Measurements from ENCODE around the gene TMEM207. TPM values are rescaled to one million over a fixed set of nuclear protein-coding genes. Genes with fewer than 3 reads are reported as not detected.
A peak's percentile ranks its signal among the peaks of the same experiment; 100 is the strongest.

TMEM207 gene
- total and polyA plus RNA-seq, 2 of the 4 experiments (the other 2 are of a cell fraction): not detected

GRCh38 chr3:190435618-190436017, 14.1 kb downstream of the TMEM207 start:
- H3K14ac ChIP-seq (replicated peaks; ENCODE audit: low read depth, low read length): 0 out of 2 replicates have a peak overlapping the region, but pooled peaks have one; percentile 12
- H3K36me3 ChIP-seq (ENCODE audit: control insufficient read depth, insufficient read depth, low read length): no peaks in the 10 kb centered on the region
- H3K4me1 ChIP-seq (ENCODE audit: control insufficient read depth, insufficient read depth, low read length): no peaks in the 10 kb centered on the region
- H3K79me1 ChIP-seq (ENCODE audit: low read depth in 1 of 2, low read length in 2 of 2): no peaks in the 10 kb centered on the region
- no TSS peak for BruUV-seq (replicated peaks)
- DNase-seq: peak; percentile 12
- H4K20me1 ChIP-seq (ENCODE audit: insufficient read depth, low read length): no peaks in the 10 kb centered on the region
- no peak overlapping the region for H2AFZ ChIP-seq (replicated peaks; ENCODE audit: low read length, poor library complexity)
- dilution Hi-C loops (cut with HindIII; ENCODE audit: low sequenced_read_pairs, unreplicated experiment) (no loop called here), intact Hi-C loops (cut with micrococcal nuclease) (no loop called here), in situ Hi-C loops (cut with MboI; ENCODE audit: low sequenced_read_pairs) (loop anchor here (10.0 kb wide), 1 partner anchor 471 kb away; no protein-coding TSS in a partner anchor)
- no peak overlapping the region for H2BK5ac ChIP-seq (ENCODE audit: low read depth, low read length, poor library complexity, severe bottlenecking)
- H3K18ac ChIP-seq (ENCODE audit: low read depth, low read length): no peak overlapping the region
- no peak overlapping the region for H3K4me2 ChIP-seq (ENCODE audit: low read depth, low read length)
- H3K4ac ChIP-seq (ENCODE audit: low read depth, low read length): no peak overlapping the region
- H2BK20ac ChIP-seq (ENCODE audit: low read depth, low read length): no peak overlapping the region
- no peaks in the 10 kb centered on the region for H3K9me1 ChIP-seq (ENCODE audit: insufficient read depth, low read length)
- no CpG with 5 or more reads among the region's 3 CpGs for WGBS, 2 experiments (ENCODE audit: extremely low coverage in 2 of 2, insufficient read length in 1 of 2)
- ATAC-seq (ENCODE audit: low read depth): no peak
- no peak overlapping the region for H4K5ac ChIP-seq (ENCODE audit: low read depth, low read length)
- ChIA-PET CTCF (no interaction called here), POLR2A (ENCODE audit: unreplicated experiment) (no interaction called here)
- H2AK5ac ChIP-seq (ENCODE audit: low read depth, low read length): no peak overlapping the region
- H3K23ac ChIP-seq (ENCODE audit: low read depth, low read length): 0 out of 2 replicates have a peak overlapping the region, but pooled peaks have one; percentile 51
- no peak overlapping the region for H3K56ac ChIP-seq (ENCODE audit: extremely low read depth, insufficient read depth, low read length)
- TF ChIP-seq, protein P1, sequence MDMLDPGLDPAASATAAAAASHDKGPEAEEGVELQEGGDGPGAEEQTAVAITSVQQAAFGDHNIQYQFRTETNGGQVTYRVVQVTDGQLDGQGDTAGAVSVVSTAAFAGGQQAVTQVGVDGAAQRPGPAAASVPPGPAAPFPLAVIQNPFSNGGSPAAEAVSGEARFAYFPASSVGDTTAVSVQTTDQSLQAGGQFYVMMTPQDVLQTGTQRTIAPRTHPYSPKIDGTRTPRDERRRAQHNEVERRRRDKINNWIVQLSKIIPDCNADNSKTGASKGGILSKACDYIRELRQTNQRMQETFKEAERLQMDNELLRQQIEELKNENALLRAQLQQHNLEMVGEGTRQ (IDR thresholded peaks at IDR 0.05; ENCODE audit: low read depth, low read length): no peak
- TF ChIP-seq MAZ (IDR thresholded peaks at IDR 0.05; ENCODE audit: borderline replicate concordance, low read depth, low read length) (no peak), BHLHE40 (IDR thresholded peaks at IDR 0.05; ENCODE audit: low read depth, low read length) (no peak), CEBPB (IDR thresholded peaks at IDR 0.05; ENCODE audit: low read depth, low read length) (no peak), SMC3 (IDR thresholded peaks at IDR 0.05; ENCODE audit: low read depth, low read length) (no peak), FOS (IDR thresholded peaks at IDR 0.05; ENCODE audit: low read depth, low read length) (no peak), CHD1 (IDR thresholded peaks at IDR 0.05; ENCODE audit: low read depth, low read length) (no peak), POLR2A (IDR thresholded peaks at IDR 0.05; ENCODE audit: low read depth, low read length) (no peak), RAD21 (IDR thresholded peaks at IDR 0.05; ENCODE audit: low read length) (no peak), MXI1 (IDR thresholded peaks at IDR 0.05; ENCODE audit: borderline replicate concordance, low read depth, low read length) (no peak), RFX5 (IDR thresholded peaks at IDR 0.05; ENCODE audit: low read depth, low read length) (no peak), RCOR1 (IDR thresholded peaks at IDR 0.05; ENCODE audit: insufficient replicate concordance, low read length) (no peak), CTCF (conservative IDR thresholded peaks at IDR 0.05; ENCODE audit: low read depth, low read length) (no peak), NFE2L2 (IDR thresholded peaks at IDR 0.05; ENCODE audit: low read depth, low read length) (no peak), MAFK (IDR thresholded peaks at IDR 0.05; ENCODE audit: low read depth, low read length) (no peak)
- TF ChIP-seq, protein P2, sequence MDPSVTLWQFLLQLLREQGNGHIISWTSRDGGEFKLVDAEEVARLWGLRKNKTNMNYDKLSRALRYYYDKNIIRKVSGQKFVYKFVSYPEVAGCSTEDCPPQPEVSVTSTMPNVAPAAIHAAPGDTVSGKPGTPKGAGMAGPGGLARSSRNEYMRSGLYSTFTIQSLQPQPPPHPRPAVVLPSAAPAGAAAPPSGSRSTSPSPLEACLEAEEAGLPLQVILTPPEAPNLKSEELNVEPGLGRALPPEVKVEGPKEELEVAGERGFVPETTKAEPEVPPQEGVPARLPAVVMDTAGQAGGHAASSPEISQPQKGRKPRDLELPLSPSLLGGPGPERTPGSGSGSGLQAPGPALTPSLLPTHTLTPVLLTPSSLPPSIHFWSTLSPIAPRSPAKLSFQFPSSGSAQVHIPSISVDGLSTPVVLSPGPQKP (IDR thresholded peaks at IDR 0.05; ENCODE audit: borderline replicate concordance, low read depth, low read length): no peak
- no peak overlapping the region for H4K8ac ChIP-seq (ENCODE audit: low read depth in 2 of 2, low read length in 2 of 2)
- H3K9ac ChIP-seq (ENCODE audit: low read depth, low read length): no peak overlapping the region
- no peak overlapping the region for H4K91ac ChIP-seq (ENCODE audit: insufficient read depth, low read depth, low read length)
- H2BK15ac ChIP-seq (ENCODE audit: low read depth, low read length): no peak overlapping the region
- no peak overlapping the region for H2AK9ac ChIP-seq (replicated peaks; ENCODE audit: low read depth, low read length, poor library complexity)
- H3K27ac ChIP-seq (ENCODE audit: insufficient read depth, low read length): no peak overlapping the region
- H2BK120ac ChIP-seq (ENCODE audit: low read depth, low read length): no peak overlapping the region
- H3K4me3 ChIP-seq (ENCODE audit: insufficient read depth, low read depth, low read length): no peak overlapping the region
- H3K9me3 ChIP-seq (ENCODE audit: control insufficient read depth, insufficient read depth, low read length): peaks cover 3% of the 10 kb centered on the region
- H3K27me3 ChIP-seq (ENCODE audit: control insufficient read depth, insufficient read depth, low read length): no peaks in the 10 kb centered on the region
